Skin epidermis (tissue), 12 donors: ENCODE results near the gene ZGRF1.
A peak's percentile ranks its signal among the peaks of the same experiment; 100 is the strongest.
"Not testable (repeated sequence)": the region's sequence is repeated elsewhere in the genome, so short reads cannot be mapped to it uniquely, and the experiment has no call there.

ENCODE experiments used
- H3K27ac ChIP-seq, 21 experiments: fragments of 200-600 bp; sonication (generic) in 11 of 21; one replicate each; pipeline ENCODE4 v1.5.0; 2020; ENCODE audit warnings: mild to moderate bottlenecking in 3 of 21, inconsistent platforms in 2 of 21, moderate library complexity in 2 of 21
- H3K4me3 ChIP-seq, 7 experiments: fragments of 200-600 bp; sonication (generic) in 2 of 7; one replicate each; pipeline ENCODE4 v1.5.0; 2020; ENCODE audit warnings: inconsistent platforms in 2 of 7, mild to moderate bottlenecking in 2 of 7, moderate library complexity in 1 of 7

ZGRF1 gene

GRCh38 chr4:112644595-112645535 is 8.2 kb upstream of the ZGRF1 start:
- not testable (repeated sequence) for H3K4me3 ChIP-seq, H3K27ac ChIP-seq

- H3K4me3 ChIP-seq, result no peak overlapping the region
- no peak overlapping the region for H3K27ac ChIP-seq
These were observed 5.8 kb upstream of the ZGRF1 start for GRCh38 chr4:112642526-112642925.

- H3K27ac ChIP-seq, result peak overlapping the region in 20 of 21 experiments; percentile 83 to 98 (median 94)
These were observed 800 bp upstream of the ZGRF1 start for GRCh38 chr4:112637552-112637866.

GRCh38 chr4:112633477-112634235 is 3.1 kb downstream of the ZGRF1 start:
- no peak overlapping the region for H3K27ac ChIP-seq
- no peak overlapping the region for H3K4me3 ChIP-seq

More at GRCh38 chr4:112637552-112637866, 800 bp upstream of the ZGRF1 start:
- peak overlapping the region; percentile 47 to 78 (median 49) for H3K4me3 ChIP-seq

GRCh38 chr4:112626228-112626627 is 10.5 kb downstream of the ZGRF1 start:
- Histone ChIP-seq H3K27ac (no peak overlapping the region), H3K4me3 (no peak overlapping the region)

- Histone ChIP-seq H3K27ac (no peak overlapping the region), H3K4me3 (no peak overlapping the region)
These were observed 19.7 kb downstream of the ZGRF1 start for GRCh38 chr4:112616984-112617383.

- not testable (repeated sequence) for H3K27ac ChIP-seq, H3K4me3 ChIP-seq
These were observed 23.9 kb downstream of the ZGRF1 start for GRCh38 chr4:112612814-112613213.

GRCh38 chr4:112604589-112604988 is 32.1 kb downstream of the ZGRF1 start:
- H3K4me3 ChIP-seq, result no peak overlapping the region
- no peak overlapping the region for H3K27ac ChIP-seq

GRCh38 chr4:112594993-112595392 is 41.7 kb downstream of the ZGRF1 start:
- no peak overlapping the region for H3K27ac ChIP-seq
- no peak overlapping the region for H3K4me3 ChIP-seq

- no peak overlapping the region for H3K27ac ChIP-seq
- no peak overlapping the region for H3K4me3 ChIP-seq
These were observed 43.1 kb downstream of the ZGRF1 start for GRCh38 chr4:112593438-112594133.

- H3K27ac ChIP-seq, result no peak overlapping the region
- H3K4me3 ChIP-seq, result no peak overlapping the region
These were observed 44.0 kb downstream of the ZGRF1 start for GRCh38 chr4:112592717-112593116.

GRCh38 chr4:112591593-112591992 is 45.1 kb downstream of the ZGRF1 start:
- Histone ChIP-seq H3K27ac (no peak overlapping the region), H3K4me3 (no peak overlapping the region)

- Histone ChIP-seq H3K27ac (no peak overlapping the region), H3K4me3 (no peak overlapping the region)
These were observed 47.5 kb downstream of the ZGRF1 start for GRCh38 chr4:112589206-112589605.

- Histone ChIP-seq H3K4me3 (no peak overlapping the region), H3K27ac (no peak overlapping the region)
These were observed 50.6 kb downstream of the ZGRF1 start for GRCh38 chr4:112585977-112586736.

- Histone ChIP-seq H3K4me3 (no peak overlapping the region), H3K27ac (no peak overlapping the region)
These were observed 69.2 kb downstream of the ZGRF1 start for GRCh38 chr4:112567536-112567935.

GRCh38 chr4:112564706-112565270 is 71.9 kb downstream of the ZGRF1 start:
- H3K27ac ChIP-seq, result no peak overlapping the region
- H3K4me3 ChIP-seq, result no peak overlapping the region

GRCh38 chr4:112563431-112564200 is 73.1 kb downstream of the ZGRF1 start:
- Histone ChIP-seq H3K4me3 (no peak overlapping the region), H3K27ac (no peak overlapping the region)

- no peak overlapping the region for H3K4me3 ChIP-seq
- H3K27ac ChIP-seq, result no peak overlapping the region
These were observed 74.3 kb downstream of the ZGRF1 start for GRCh38 chr4:112562254-112562879.
